Endodermal cell (in vitro differentiated cells): ENCODE results near the gene MAPK8IP3. TPM values are rescaled to one million over a fixed set of nuclear protein-coding genes. Genes with fewer than 3 reads are reported as not detected.

ENCODE experiments used
- DNase-seq: peaks from one replicate; pipeline ENCODE4 v3.0.0-alpha.2; 2017
- H3K27ac ChIP-seq: 2 replicates; pipeline ENCODE4 v1.5.1; 2013; ENCODE audit warnings: mild to moderate bottlenecking, low read depth, low read length, moderate library complexity
- H3K27me3 ChIP-seq: 2 replicates; pipeline ENCODE4 v1.6.1; 2013; ENCODE audit warnings: mild to moderate bottlenecking, low read length, moderate library complexity; ENCODE audit not compliant: insufficient read depth, control insufficient read depth, poor library complexity, severe bottlenecking
- H3K36me3 ChIP-seq: 2 replicates; pipeline ENCODE4 v1.7.0; 2013; ENCODE audit warnings: mild to moderate bottlenecking, low read length, moderate library complexity; ENCODE audit not compliant: control insufficient read depth, insufficient read depth
- H3K4me1 ChIP-seq: one replicate; pipeline ENCODE4 v1.7.0; 2013; ENCODE audit warnings: low read length; ENCODE audit not compliant: control insufficient read depth, insufficient read depth
- H3K4me3 ChIP-seq: 2 replicates; pipeline ENCODE4 v1.5.1; 2013; ENCODE audit warnings: mild to moderate bottlenecking, low read length, moderate library complexity
- H3K9ac ChIP-seq: 2 replicates; pipeline ENCODE4 v1.6.1; 2013; ENCODE audit warnings: mild to moderate bottlenecking, low read length, moderate library complexity; ENCODE audit not compliant: poor library complexity, severe bottlenecking; ENCODE audit errors: extremely low read depth
- H3K9me3 ChIP-seq: 2 replicates; pipeline ENCODE4 v1.6.1; 2013; ENCODE audit warnings: mild to moderate bottlenecking, low read length, moderate library complexity; ENCODE audit not compliant: control insufficient read depth
- H3K27ac Mint-ChIP-seq: 2 replicates; pipeline ENCODE4 v1.8.0; 2020; ENCODE audit warnings: mixed read lengths
- H3K27me3 Mint-ChIP-seq: 2 replicates; pipeline ENCODE4 v1.8.0; 2021; ENCODE audit warnings: mild to moderate bottlenecking, mixed read lengths; ENCODE audit not compliant: insufficient read depth
- H3K36me3 Mint-ChIP-seq: 2 replicates; pipeline ENCODE4 v1.8.0; 2020; ENCODE audit warnings: low read depth, mixed read lengths
- H3K4me1 Mint-ChIP-seq: 2 replicates; pipeline ENCODE4 v1.8.0; 2020; ENCODE audit warnings: mixed read lengths
- H3K4me3 Mint-ChIP-seq: 2 replicates; pipeline ENCODE4 v1.8.0; 2020; ENCODE audit warnings: mild to moderate bottlenecking, moderate library complexity, mixed read lengths
- H3K9me3 Mint-ChIP-seq: 2 replicates; pipeline ENCODE4 v1.8.0; 2020; ENCODE audit warnings: mild to moderate bottlenecking, mixed read lengths
- CTCF ChIP-seq: fragments of 200-600 bp; sonication (generic); conservative IDR thresholded peaks from 2 replicates; pipeline ENCODE4 v1.5.0; 2021; ENCODE audit warnings: antibody characterized with exemption, mild to moderate bottlenecking
- WGBS, 2 experiments: methylation state at CpG; one replicate each; pipeline versions ENCODE4 v1.1.5 to v1.1.7; 2013; ENCODE audit warnings: missing lambda C conversion rate in 2 of 2, mixed read lengths in 1 of 2; ENCODE audit not compliant: insufficient coverage in 1 of 2, insufficient read length in 1 of 2; 5-methylcytosine and 5-hydroxymethylcytosine counted together
- total RNA-seq, 2 donors: library from RNA; stranded (reverse); fragmentation: NEBNext Ultra II Directional in 1 of 2; extraction: Animal tissue kit (Norgen Biotek cat#: 25700) in 1 of 2; gene quantifications; 2 replicates in 1 of 2; 3 replicates in 1 of 2; pipeline ENCODE4 v1.2.1, GENCODE V29; 2021

MAPK8IP3 gene
- total RNA-seq, 2 donors from 2014 or later, result 76.0 to 84.0 TPM

- Histone ChIP-seq H3K9me3 (no peaks in the 10 kb centered on the region), H3K9ac (no peak overlapping the region), H3K27me3 (no peaks in the 10 kb centered on the region), H3K27ac (no peak overlapping the region), H3K36me3 (peaks cover 4% of the 10 kb centered on the region), H3K4me1 (no peaks in the 10 kb centered on the region), H3K4me3 (no peak overlapping the region)
- H3K27me3 Mint-ChIP-seq, result no peaks in the 10 kb centered on the region
- H3K9me3 Mint-ChIP-seq, result no peaks in the 10 kb centered on the region
- peaks cover 13% of the 10 kb centered on the region for H3K36me3 Mint-ChIP-seq
- H3K27ac Mint-ChIP-seq, result no peak overlapping the region
- H3K4me1 Mint-ChIP-seq, result peaks cover 3% of the 10 kb centered on the region
- no peak for DNase-seq
- 92 to 98% methylated on average over 5 to 6 of the region's 6 CpGs for WGBS, 2 experiments
- H3K4me3 Mint-ChIP-seq, result no peak overlapping the region
- no peak for TF ChIP-seq CTCF
Measured at GRCh38 chr16:1787056-1787321, 81.0 kb downstream of the MAPK8IP3 start.

- Histone ChIP-seq H3K27me3 (no peaks in the 10 kb centered on the region), H3K27ac (no peak overlapping the region), H3K9me3 (no peaks in the 10 kb centered on the region), H3K4me3 (no peak overlapping the region), H3K4me1 (no peaks in the 10 kb centered on the region), H3K9ac (no peak overlapping the region), H3K36me3 (peaks cover 4% of the 10 kb centered on the region)
- Mint-ChIP-seq H3K36me3 (peaks cover 13% of the 10 kb centered on the region), H3K4me3 (no peak overlapping the region), H3K4me1 (peaks cover 3% of the 10 kb centered on the region), H3K27me3 (no peaks in the 10 kb centered on the region), H3K27ac (no peak overlapping the region), H3K9me3 (no peaks in the 10 kb centered on the region)
- TF ChIP-seq CTCF, result no peak
- 95 to 96% methylated on average over 36 to 44 of the region's 44 CpGs for WGBS, 2 experiments
- no peak for DNase-seq
Measured at GRCh38 chr16:1787322-1788094, 81.5 kb downstream of the MAPK8IP3 start.

GRCh38 chr16:1788095-1788707 is 82.2 kb downstream of the MAPK8IP3 start:
- TF ChIP-seq CTCF, result no peak
- Histone ChIP-seq H3K4me3 (no peak overlapping the region), H3K9ac (no peak overlapping the region), H3K4me1 (no peaks in the 10 kb centered on the region), H3K27ac (no peak overlapping the region), H3K27me3 (no peaks in the 10 kb centered on the region), H3K9me3 (no peaks in the 10 kb centered on the region), H3K36me3 (peaks cover 4% of the 10 kb centered on the region)
- H3K9me3 Mint-ChIP-seq, result no peaks in the 10 kb centered on the region
- 93 to 96% methylated on average over 28 to 38 of the region's 38 CpGs for WGBS, 2 experiments
- H3K36me3 Mint-ChIP-seq, result peaks cover 13% of the 10 kb centered on the region
- H3K4me3 Mint-ChIP-seq, result no peak overlapping the region
- peaks cover 3% of the 10 kb centered on the region for H3K4me1 Mint-ChIP-seq
- no peaks in the 10 kb centered on the region for H3K27me3 Mint-ChIP-seq
- no peak overlapping the region for H3K27ac Mint-ChIP-seq
- DNase-seq, result no peak
